Measurements from ENCODE around the gene DPF3. TPM values are rescaled to one million over a fixed set of nuclear protein-coding genes. Genes with fewer than 3 reads are reported as not detected.

The DPF3 gene
- total RNA-seq, 6 experiments from 2014 or later: 4.1 to 6.6 (median 5.4) TPM

GRCh38 chr14:72577521-72577920, 316.4 kb downstream of the DPF3 start:
- Mint-ChIP-seq H3K27ac (no peak overlapping the region), H3K36me3 (ENCODE audit: low read depth) (no peaks in the 10 kb centered on the region), H3K4me1 (ENCODE audit: low read depth) (no peaks in the 10 kb centered on the region)

DNA sequence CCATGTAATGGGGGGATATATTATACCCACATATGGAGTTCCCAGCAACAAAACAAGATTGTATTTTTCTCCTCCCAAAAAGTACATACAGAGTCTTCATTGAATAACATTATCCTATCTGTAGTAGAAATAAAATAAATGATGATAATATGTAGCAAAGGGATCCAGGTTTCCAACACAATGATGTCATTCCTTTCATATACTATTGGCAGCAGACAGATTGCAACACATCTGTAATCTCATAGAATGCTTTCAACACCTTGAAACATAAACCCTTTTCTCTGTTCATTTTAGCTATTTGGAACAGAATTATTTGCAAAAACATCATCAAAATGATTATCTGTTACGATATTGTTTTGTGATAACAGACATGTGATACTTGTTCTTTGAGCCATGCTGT, 317.6 kb downstream of the DPF3 start:
- TF ChIP-seq CTCF (IDR thresholded peaks at IDR 0.05): no peak
- no peaks in the 10 kb centered on the region for H3K4me1 Mint-ChIP-seq (ENCODE audit: low read depth)
- H3K27ac Mint-ChIP-seq: no peak overlapping the region
- no peaks in the 10 kb centered on the region for H3K9me3 Mint-ChIP-seq
- H3K27me3 Mint-ChIP-seq (ENCODE audit: insufficient read depth): peaks cover 10% of the 10 kb centered on the region
- H3K36me3 Mint-ChIP-seq (ENCODE audit: low read depth): no peaks in the 10 kb centered on the region
- no peak for DNase-seq
- H3K4me3 Mint-ChIP-seq: no peak overlapping the region

More at GRCh38 chr14:72577521-72577920, 316.4 kb downstream of the DPF3 start:
- no peaks in the 10 kb centered on the region for H3K9me3 Mint-ChIP-seq
- DNase-seq: no peak
- H3K27me3 Mint-ChIP-seq (ENCODE audit: insufficient read depth): peaks cover 10% of the 10 kb centered on the region
- H3K4me3 Mint-ChIP-seq: no peak overlapping the region
- TF ChIP-seq CTCF (IDR thresholded peaks at IDR 0.05): no peak

DNA sequence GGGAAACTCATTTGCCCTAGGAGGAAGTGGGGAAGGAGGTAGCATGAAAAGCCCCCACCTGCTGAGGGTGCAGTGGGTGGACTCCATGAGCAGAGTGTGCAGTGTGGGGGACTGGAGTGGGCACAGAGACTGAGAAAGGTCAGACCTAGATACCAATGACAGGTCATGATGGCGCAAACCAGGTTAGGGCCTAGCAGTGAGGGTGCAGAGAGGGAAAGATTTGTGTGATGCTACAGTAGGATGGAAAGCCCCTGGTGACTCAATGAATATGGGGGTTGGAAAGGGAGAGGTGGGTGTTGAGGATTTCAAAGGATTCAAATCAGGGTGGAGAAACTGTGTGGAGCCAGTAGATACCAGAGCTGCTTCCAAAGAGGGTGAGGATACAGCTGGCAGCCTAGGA, 319.2 kb downstream of the DPF3 start:
- H3K27ac Mint-ChIP-seq: no peak overlapping the region
- H3K4me3 Mint-ChIP-seq: no peak overlapping the region

GRCh38 chr14:72573725-72574417, 320.0 kb downstream of the DPF3 start:
- peaks cover 10% of the 10 kb centered on the region for H3K27me3 Mint-ChIP-seq (ENCODE audit: insufficient read depth)
- H3K4me3 Mint-ChIP-seq: no peak overlapping the region
- no peak for DNase-seq
- no peak overlapping the region for H3K27ac Mint-ChIP-seq
- H3K36me3 Mint-ChIP-seq (ENCODE audit: low read depth): no peaks in the 10 kb centered on the region
- no peaks in the 10 kb centered on the region for H3K9me3 Mint-ChIP-seq
- H3K4me1 Mint-ChIP-seq (ENCODE audit: low read depth): no peaks in the 10 kb centered on the region
- TF ChIP-seq CTCF (IDR thresholded peaks at IDR 0.05): no peak

More for the DNA sequence above, 319.2 kb downstream of the DPF3 start:
- Mint-ChIP-seq H3K27me3 (ENCODE audit: insufficient read depth) (peaks cover 11% of the 10 kb centered on the region), H3K4me1 (ENCODE audit: low read depth) (no peaks in the 10 kb centered on the region), H3K9me3 (no peaks in the 10 kb centered on the region), H3K36me3 (ENCODE audit: low read depth) (no peaks in the 10 kb centered on the region)
- DNase-seq: no peak
- no peak for TF ChIP-seq CTCF (IDR thresholded peaks at IDR 0.05)

Other genes with a start within 250 kb of the DPF3 start
- 10 to 100 TPM; 14.4 to 20.0 (median 16.2) TPM for gene DCAF4, start 32.4 kb upstream of the DPF3 start, total RNA-seq (2021; fragmentation: NEBNext Ultra II Directional; extraction: Animal tissue kit (Norgen Biotek cat#: 25700))
- gene ZFYVE1, start 133.0 kb upstream of the DPF3 start, total RNA-seq (2021; fragmentation: NEBNext Ultra II Directional; extraction: Animal tissue kit (Norgen Biotek cat#: 25700)): 10 to 100 TPM; 13.6 to 18.3 (median 15.6) TPM
- gene RBM25, start 164.4 kb upstream of the DPF3 start, total RNA-seq (2021; fragmentation: NEBNext Ultra II Directional; extraction: Animal tissue kit (Norgen Biotek cat#: 25700)): 10 to 100 TPM; 60.2 to 71.2 (median 64.1) TPM
- 10 to 100 TPM; 34.5 to 44.6 (median 40.2) TPM for gene PSEN1, start 242.4 kb upstream of the DPF3 start, total RNA-seq (2021; fragmentation: NEBNext Ultra II Directional; extraction: Animal tissue kit (Norgen Biotek cat#: 25700))